Measurements from ENCODE around the gene NECTIN1. TPM values are rescaled to one million over a fixed set of nuclear protein-coding genes. Genes with fewer than 3 reads are reported as not detected.

The NECTIN1 gene
- total RNA-seq, 2 experiments from 2014 or later, result 5.8 to 14.3 TPM

GRCh38 chr11:119777940-119778339, 48.9 kb upstream of the NECTIN1 start:
- H4K20me1 ChIP-seq (ENCODE audit: insufficient read depth, low read length), result no peaks in the 10 kb centered on the region
- no peaks in the 10 kb centered on the region for H3K36me3 ChIP-seq (ENCODE audit: insufficient read depth, low read length)
- no peaks in the 10 kb centered on the region for H3K4me1 ChIP-seq (ENCODE audit: insufficient read depth, low read length, poor library complexity, severe bottlenecking)
- no peak overlapping the region for H3K4me3 ChIP-seq (ENCODE audit: low read depth, low read length, poor library complexity, severe bottlenecking)
- ChIA-PET CTCF (ENCODE audit: unreplicated experiment) (no interaction called here), POLR2A (no interaction called here)
- no peaks in the 10 kb centered on the region for H3K79me2 ChIP-seq (ENCODE audit: insufficient read depth, low read depth, low read length)
- no peak for DNase-seq (ENCODE audit: low spot score)
- BruUV-seq (replicated peaks), result no TSS peak
- no peaks in the 10 kb centered on the region for H3K9me2 ChIP-seq (ENCODE audit: insufficient read depth, low read length)
- H3K27ac ChIP-seq (ENCODE audit: low read depth, low read length, poor library complexity, severe bottlenecking), result no peak overlapping the region
- no peaks in the 10 kb centered on the region for H3K9me3 ChIP-seq (ENCODE audit: low read length)
- TF ChIP-seq CTCF (conservative IDR thresholded peaks at IDR 0.05; ENCODE audit: low read length) (no peak), EZH2phosphoT487 (IDR thresholded peaks at IDR 0.05; ENCODE audit: borderline replicate concordance, low read depth, low read length) (no peak)
- intact Hi-C loops (cut with micrococcal nuclease; ENCODE audit: unreplicated experiment), result no loop called here
- no peak overlapping the region for H2AFZ ChIP-seq (ENCODE audit: low read length)
- no peak overlapping the region for H3K4me2 ChIP-seq (ENCODE audit: low read length)

- BruUV-seq (replicated peaks), result no TSS peak
- no peak overlapping the region for H2AFZ ChIP-seq (ENCODE audit: low read length)
- no peaks in the 10 kb centered on the region for H3K9me2 ChIP-seq (ENCODE audit: insufficient read depth, low read length)
- no peaks in the 10 kb centered on the region for H3K4me1 ChIP-seq (ENCODE audit: insufficient read depth, low read length, poor library complexity, severe bottlenecking)
- no peak overlapping the region for H3K4me3 ChIP-seq (ENCODE audit: low read depth, low read length, poor library complexity, severe bottlenecking)
- intact Hi-C loops (cut with micrococcal nuclease; ENCODE audit: unreplicated experiment), result no loop called here
- no peaks in the 10 kb centered on the region for H4K20me1 ChIP-seq (ENCODE audit: insufficient read depth, low read length)
- H3K4me2 ChIP-seq (ENCODE audit: low read length), result no peak overlapping the region
- TF ChIP-seq CTCF (conservative IDR thresholded peaks at IDR 0.05; ENCODE audit: low read length) (no peak), EZH2phosphoT487 (IDR thresholded peaks at IDR 0.05; ENCODE audit: borderline replicate concordance, low read depth, low read length) (no peak)
- no peaks in the 10 kb centered on the region for H3K36me3 ChIP-seq (ENCODE audit: insufficient read depth, low read length)
- H3K9me3 ChIP-seq (ENCODE audit: low read length), result no peaks in the 10 kb centered on the region
- DNase-seq (ENCODE audit: low spot score), result no peak
- CTCF ChIA-PET (ENCODE audit: unreplicated experiment), result no interaction called here
- no peaks in the 10 kb centered on the region for H3K79me2 ChIP-seq (ENCODE audit: insufficient read depth, low read depth, low read length)
- POLR2A ChIA-PET, result interaction anchor here (0.5 kb wide), 1 partner anchor 1309 kb away, joined by 3 read pairs; no protein-coding TSS in a partner anchor
- H3K27ac ChIP-seq (ENCODE audit: low read depth, low read length, poor library complexity, severe bottlenecking), result no peak overlapping the region
Measured at GRCh38 chr11:119776651-119777050, 47.7 kb upstream of the NECTIN1 start.

GRCh38 chr11:119776031-119776636, 47.1 kb upstream of the NECTIN1 start:
- no peak overlapping the region for H3K4me2 ChIP-seq (ENCODE audit: low read length)
- TF ChIP-seq EZH2phosphoT487 (IDR thresholded peaks at IDR 0.05; ENCODE audit: borderline replicate concordance, low read depth, low read length), result no peak
- TF ChIP-seq CTCF (conservative IDR thresholded peaks at IDR 0.05; ENCODE audit: low read length), result no peak
- no peaks in the 10 kb centered on the region for H4K20me1 ChIP-seq (ENCODE audit: insufficient read depth, low read length)
- no peaks in the 10 kb centered on the region for H3K79me2 ChIP-seq (ENCODE audit: insufficient read depth, low read depth, low read length)
- H3K9me3 ChIP-seq (ENCODE audit: low read length), result no peaks in the 10 kb centered on the region
- no peaks in the 10 kb centered on the region for H3K36me3 ChIP-seq (ENCODE audit: insufficient read depth, low read length)
- H2AFZ ChIP-seq (ENCODE audit: low read length), result no peak overlapping the region
- H3K9me2 ChIP-seq (ENCODE audit: insufficient read depth, low read length), result no peaks in the 10 kb centered on the region
- H3K4me3 ChIP-seq (ENCODE audit: low read depth, low read length, poor library complexity, severe bottlenecking), result no peak overlapping the region
- intact Hi-C loops (cut with micrococcal nuclease; ENCODE audit: unreplicated experiment), result no loop called here
- CTCF ChIA-PET (ENCODE audit: unreplicated experiment), result no interaction called here
- POLR2A ChIA-PET, result interaction anchor here (0.5 kb wide), 1 partner anchor 1308 kb away, joined by 3 read pairs; no protein-coding TSS in a partner anchor
- no peaks in the 10 kb centered on the region for H3K4me1 ChIP-seq (ENCODE audit: insufficient read depth, low read length, poor library complexity, severe bottlenecking)
- no peak for DNase-seq (ENCODE audit: low spot score)
- no peak overlapping the region for H3K27ac ChIP-seq (ENCODE audit: low read depth, low read length, poor library complexity, severe bottlenecking)
- BruUV-seq (replicated peaks), result no TSS peak

Measured in OCI-LY7 (cell line).